OCI-LY3 (cell line): ENCODE measurements around the gene YBX2.

Experiments used
- CTCF ChIP-seq: fragments of 200-600, 300-600 bp; sonication (generic); IDR thresholded peaks from 2 replicates; pipeline ENCODE4 v1.5.1; 2014; ENCODE audit warnings: antibody characterized with exemption, low read length, low read depth
- EZH2phosphoT487 ChIP-seq: fragments of 200-600 bp; shearing (Covaris generic); IDR thresholded peaks from 2 replicates; pipeline ENCODE4 v1.6.1; 2018; ENCODE audit warnings: antibody characterized with exemption, mixed run types, low read depth

DNA sequence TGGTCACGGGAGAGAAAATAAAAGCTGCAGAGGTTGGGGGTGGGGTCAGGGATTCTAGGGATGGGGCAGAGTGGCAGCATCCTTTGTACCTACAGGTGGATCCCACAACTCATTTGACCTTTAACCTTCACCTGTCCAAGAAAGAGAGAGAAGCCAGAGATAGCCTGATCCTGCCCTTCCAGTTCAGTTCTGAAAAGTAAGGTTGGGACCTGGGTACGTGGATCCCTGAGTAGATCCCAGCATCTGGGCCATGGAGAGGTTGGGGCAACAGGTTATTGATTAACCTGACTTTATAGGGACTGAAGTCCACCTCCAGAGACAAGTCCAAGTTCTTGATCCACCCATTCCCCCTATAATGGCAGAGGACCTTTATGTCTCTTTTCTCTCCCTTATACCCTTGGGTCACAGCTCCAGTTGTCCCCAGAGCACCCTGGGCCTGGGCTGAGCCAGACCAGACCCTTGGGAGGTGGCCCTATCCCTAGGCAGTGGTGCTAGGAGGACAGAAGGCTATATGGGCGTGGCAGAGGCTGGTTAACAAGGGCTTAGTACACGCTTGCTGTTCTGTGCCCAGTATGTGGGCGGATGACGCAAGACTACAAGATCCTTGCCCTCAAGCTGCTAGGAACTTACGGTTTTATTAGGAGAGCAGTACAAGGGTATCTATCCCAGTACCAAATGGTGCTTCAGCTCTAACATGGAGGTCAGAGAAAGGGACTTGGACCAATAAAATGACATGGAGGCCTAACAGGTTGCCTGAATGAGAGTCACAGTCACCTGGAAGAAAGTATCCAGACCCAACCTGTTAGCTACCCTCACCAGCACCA, 35.5 kb downstream of the YBX2 start:
- TF ChIP-seq CTCF (no peak), EZH2phosphoT487 (no peak)
